MCF 10A (cell line): ENCODE measurements around the gene KIF5A. TPM values are rescaled to one million over a fixed set of nuclear protein-coding genes. Genes with fewer than 3 reads are reported as not detected.
A peak's percentile ranks its signal among the peaks of the same experiment; 100 is the strongest.

Experiments
- BruUV-seq: library from RNA; stranded (reverse); fragments of 400-500 nt; replicated peaks from 2 replicates; lab custom pipeline; 2021; lab: Mats Ljungman, UMichigan
- CTCF ChIA-PET: fragments of 300-600 bp; sonication (Branson Sonifier 250); formaldehyde crosslinking; extraction: SDS; loops from one replicate; lab custom pipeline; 2021; ENCODE audit warnings: antibody characterized with exemption, inconsistent platforms; lab: Yijun Ruan, JAX
- POLR2A ChIA-PET: fragments of 300-600, 350-650 bp; sonication (Branson Sonifier 250); formaldehyde crosslinking; extraction: SDS; loops from one replicate; lab custom pipeline; 2020; ENCODE audit warnings: antibody characterized with exemption, inconsistent platforms; lab: Yijun Ruan, JAX
- DNase-seq: peaks from one replicate; pipeline ENCODE4 v3.0.0-alpha.2; 2018; ENCODE audit not compliant: unreplicated experiment
- H3K27ac Mint-ChIP-seq: one replicate; pipeline ENCODE4 v1.8.0; 2022; ENCODE audit warnings: mild to moderate bottlenecking, low read depth, mixed read lengths; ENCODE audit not compliant: unreplicated experiment
- H3K27me3 Mint-ChIP-seq: one replicate; pipeline ENCODE4 v1.8.0; 2022; ENCODE audit warnings: mixed read lengths; ENCODE audit not compliant: insufficient read depth, unreplicated experiment
- H3K36me3 Mint-ChIP-seq: one replicate; pipeline ENCODE4 v1.8.0; 2022; ENCODE audit warnings: mild to moderate bottlenecking, moderate library complexity, mixed read lengths; ENCODE audit not compliant: insufficient read depth, unreplicated experiment
- H3K4me1 Mint-ChIP-seq: one replicate; pipeline ENCODE4 v1.8.0; 2022; ENCODE audit warnings: mixed read lengths; ENCODE audit not compliant: insufficient read depth, unreplicated experiment
- H3K4me3 Mint-ChIP-seq: one replicate; pipeline ENCODE4 v1.8.0; 2022; ENCODE audit warnings: mild to moderate bottlenecking, moderate library complexity, mixed read lengths; ENCODE audit not compliant: unreplicated experiment
- H3K9me3 Mint-ChIP-seq: one replicate; pipeline ENCODE4 v1.8.0; 2022; ENCODE audit warnings: mixed read lengths; ENCODE audit not compliant: unreplicated experiment
- CTCF ChIP-seq: fragments of 200-600 bp; IDR thresholded peaks from one replicate; pipeline ENCODE4 v1.8.0; 2022; ENCODE audit warnings: antibody characterized with exemption, mild to moderate bottlenecking; ENCODE audit not compliant: unreplicated experiment
- intact Hi-C: fragments of 100-400 bp; cut with micrococcal nuclease; formaldehyde crosslinking; loops from 2 replicates; pipeline ENCODE4 v1.14.1; 2022
- total RNA-seq: library from RNA; stranded (reverse); gene quantifications from 2 replicates; pipeline ENCODE4 v1.2.3, GENCODE V29; 2022

Gene KIF5A
- total RNA-seq, 1 experiment from 2014 or later: 0.56 TPM

DNA sequence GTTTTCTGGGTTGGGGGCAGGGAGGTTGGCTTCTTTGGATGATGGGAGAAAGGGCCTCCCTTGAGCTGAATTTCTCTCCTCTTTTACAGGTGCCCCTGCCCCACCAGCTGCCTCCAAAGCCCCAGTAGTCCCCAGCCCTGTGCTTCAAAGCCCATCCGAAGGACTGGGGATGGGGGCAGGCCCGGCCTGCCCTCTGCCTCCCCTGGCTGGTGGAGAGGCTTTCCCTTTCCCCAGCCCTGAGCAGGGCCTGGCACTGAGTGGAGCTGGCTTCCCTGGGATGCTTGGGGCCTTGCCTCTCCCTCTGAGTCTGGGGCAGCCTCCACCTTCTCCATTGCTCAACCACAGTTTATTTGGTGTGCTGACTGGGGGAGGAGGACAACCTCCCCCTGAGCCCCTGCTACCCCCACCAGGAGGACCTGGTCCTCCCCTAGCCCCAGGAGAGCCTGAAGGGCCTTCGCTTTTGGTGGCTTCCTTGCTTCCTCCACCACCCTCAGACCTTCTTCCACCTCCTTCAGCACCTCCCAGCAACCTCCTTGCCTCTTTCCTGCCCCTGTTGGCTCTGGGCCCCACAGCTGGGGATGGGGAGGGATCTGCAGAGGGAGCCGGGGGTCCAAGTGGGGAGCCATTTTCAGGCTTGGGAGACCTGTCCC lies 23.2 kb upstream of the KIF5A start:
- H3K27me3 Mint-ChIP-seq: no peaks in the 10 kb centered on the region
- DNase-seq: no peak
- BruUV-seq: no TSS peak
- intact Hi-C loops: no loop called here
- peaks cover 72% of the 10 kb centered on the region for H3K36me3 Mint-ChIP-seq
- H3K4me3 Mint-ChIP-seq: no peak overlapping the region
- CTCF ChIA-PET: interaction anchor here (0.5 to 1.4 kb wide), 4 partner anchors 13 to 1526 kb away, joined by 3 read pairs; no protein-coding TSS in a partner anchor
- H3K27ac Mint-ChIP-seq: no peak overlapping the region
- POLR2A ChIA-PET: interaction anchor here (0.6 to 1.9 kb wide), 3 partner anchors 16 to 449 kb away, joined by 3 to 6 read pairs (median 5); no protein-coding TSS in a partner anchor
- no peak for TF ChIP-seq CTCF
- H3K4me1 Mint-ChIP-seq: peaks cover 12% of the 10 kb centered on the region
- no peaks in the 10 kb centered on the region for H3K9me3 Mint-ChIP-seq

DNA sequence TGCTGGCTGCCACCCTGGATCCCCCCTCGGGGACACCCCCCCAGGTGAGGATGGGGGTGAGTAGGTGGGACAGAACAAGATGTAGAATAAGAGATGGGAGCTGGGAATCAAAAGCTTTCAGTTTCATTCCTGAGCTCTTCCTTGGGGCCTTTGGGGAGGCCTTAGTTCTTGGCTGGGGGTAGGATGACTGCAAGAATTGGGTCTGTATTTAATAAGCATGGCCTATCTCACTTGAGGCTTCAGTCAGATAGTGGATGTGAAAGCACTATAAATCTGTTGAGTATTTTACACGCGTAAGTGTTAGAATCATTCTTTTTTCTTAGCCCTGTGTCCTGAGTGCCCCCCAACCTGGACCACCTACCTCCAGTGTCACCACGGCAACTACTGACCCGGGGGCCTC lies 22.7 kb upstream of the KIF5A start:
- no peaks in the 10 kb centered on the region for H3K27me3 Mint-ChIP-seq
- peaks cover 9% of the 10 kb centered on the region for H3K4me1 Mint-ChIP-seq
- DNase-seq: no peak
- H3K36me3 Mint-ChIP-seq: peaks cover 75% of the 10 kb centered on the region
- H3K4me3 Mint-ChIP-seq: no peak overlapping the region
- CTCF ChIA-PET: interaction anchor here (1.3 to 1.4 kb wide), 3 partner anchors 12 to 68 kb away, joined by 3 read pairs; no protein-coding TSS in a partner anchor
- H3K27ac Mint-ChIP-seq: no peak overlapping the region
- TF ChIP-seq CTCF: no peak
- intact Hi-C loops: no loop called here
- POLR2A ChIA-PET: interaction anchor here (0.6 to 0.7 kb wide), 2 partner anchors 15 to 449 kb away, joined by 3 to 5 read pairs; no protein-coding TSS in a partner anchor
- BruUV-seq: no TSS peak
- no peaks in the 10 kb centered on the region for H3K9me3 Mint-ChIP-seq

GRCh38 chr12:57528176-57528575 lies 21.7 kb upstream of the KIF5A start:
- ChIA-PET POLR2A (interaction anchor here (0.6 to 0.7 kb wide), 2 partner anchors 19 to 205 kb away, joined by 4 read pairs; no protein-coding TSS in a partner anchor), CTCF (interaction anchor here (0.9 kb wide), 1 partner anchor 13 kb away, joined by 3 read pairs; no protein-coding TSS in a partner anchor)
- no TSS peak for BruUV-seq
- no peak for DNase-seq
- no peak for TF ChIP-seq CTCF
- Mint-ChIP-seq H3K27me3 (no peaks in the 10 kb centered on the region), H3K4me1 (peaks cover 9% of the 10 kb centered on the region), H3K36me3 (peaks cover 81% of the 10 kb centered on the region), H3K4me3 (no peak overlapping the region), H3K9me3 (no peaks in the 10 kb centered on the region), H3K27ac (no peak overlapping the region)
- intact Hi-C loops: no loop called here

GRCh38 chr12:57528831-57529555 lies 20.9 kb upstream of the KIF5A start:
- TF ChIP-seq CTCF: no peak
- Mint-ChIP-seq H3K27ac (peak overlapping the region; percentile 23), H3K4me3 (no peak overlapping the region), H3K27me3 (no peaks in the 10 kb centered on the region), H3K4me1 (peaks cover 7% of the 10 kb centered on the region), H3K36me3 (peaks cover 78% of the 10 kb centered on the region), H3K9me3 (no peaks in the 10 kb centered on the region)
- ChIA-PET CTCF (interaction anchor here (0.9 kb wide), 1 partner anchor 12 kb away, joined by 3 read pairs; no protein-coding TSS in a partner anchor), POLR2A (interaction anchor here (0.6 to 0.7 kb wide), 2 partner anchors 18 to 204 kb away, joined by 4 read pairs; no protein-coding TSS in a partner anchor)
- DNase-seq: no peak
- intact Hi-C loops: no loop called here
- no TSS peak for BruUV-seq
